Memory B cell (primary cell): Measurements from ENCODE around the gene CAMKMT.
"Not testable (repeated sequence)": the region's sequence is repeated elsewhere in the genome, so short reads cannot be mapped to it uniquely, and the experiment has no call there.

ENCODE experiments used
- ATAC-seq: fragments of 150-1000 bp; cut with Tn5 transposase; 2 replicates; pipeline ENCODE4 v1.10.0; 2021; ENCODE audit warnings: low read depth, mild to moderate bottlenecking, moderate library complexity
- DNase-seq, 2 donors: peaks; one replicate each; pipeline ENCODE4 v3.0.0; 2022; ENCODE audit warnings: low spot score in 2 of 2
- H3K27ac Mint-ChIP-seq: one replicate; pipeline ENCODE4 v1.8.0; 2022; ENCODE audit warnings: mild to moderate bottlenecking, moderate library complexity, mixed read lengths
- H3K27me3 Mint-ChIP-seq: one replicate; pipeline ENCODE4 v1.8.0; 2022; ENCODE audit warnings: mixed read lengths
- H3K36me3 Mint-ChIP-seq: one replicate; pipeline ENCODE4 v1.8.0; 2022; ENCODE audit warnings: mild to moderate bottlenecking, mixed read lengths
- H3K4me1 Mint-ChIP-seq: one replicate; pipeline ENCODE4 v1.8.0; 2022; ENCODE audit warnings: mixed read lengths
- H3K4me3 Mint-ChIP-seq: one replicate; pipeline ENCODE4 v1.8.0; 2022; ENCODE audit warnings: mild to moderate bottlenecking, moderate library complexity, mixed read lengths
- H3K9me3 Mint-ChIP-seq: one replicate; pipeline ENCODE4 v1.8.0; 2022; ENCODE audit warnings: mixed read lengths

Gene CAMKMT

GRCh38 chr2:44479127-44479887 lies 117.6 kb downstream of the CAMKMT start:
- ATAC-seq, result peak; percentile 99
- Mint-ChIP-seq H3K27ac (no peak overlapping the region), H3K36me3 (peaks cover 2% of the 10 kb centered on the region), H3K27me3 (no peaks in the 10 kb centered on the region), H3K9me3 (no peaks in the 10 kb centered on the region), H3K4me3 (no peak overlapping the region), H3K4me1 (no peaks in the 10 kb centered on the region)
- peak; percentile 26 to 65 for DNase-seq

- ATAC-seq, result no peak
- peaks cover 7% of the 10 kb centered on the region for H3K36me3 Mint-ChIP-seq
- no peak overlapping the region for H3K4me3 Mint-ChIP-seq
- no peaks in the 10 kb centered on the region for H3K4me1 Mint-ChIP-seq
- DNase-seq, result no peak
- H3K9me3 Mint-ChIP-seq, result peaks cover 4% of the 10 kb centered on the region
- H3K27me3 Mint-ChIP-seq, result no peaks in the 10 kb centered on the region
- no peak overlapping the region for H3K27ac Mint-ChIP-seq
Observed at GRCh38 chr2:44480068-44480467, 118.3 kb downstream of the CAMKMT start.

GRCh38 chr2:44487052-44487451 lies 125.3 kb downstream of the CAMKMT start:
- no peak for ATAC-seq
- Mint-ChIP-seq H3K27ac (no peak overlapping the region), H3K36me3 (peaks cover 8% of the 10 kb centered on the region), H3K9me3 (peaks cover 4% of the 10 kb centered on the region), H3K4me3 (no peak overlapping the region), H3K27me3 (no peaks in the 10 kb centered on the region), H3K4me1 (no peaks in the 10 kb centered on the region)
- no peak for DNase-seq

GRCh38 chr2:44490726-44491125 lies 129.0 kb downstream of the CAMKMT start:
- ATAC-seq (no peak), DNase-seq (no peak)
- Mint-ChIP-seq H3K4me3 (no peak overlapping the region), H3K9me3 (no peaks in the 10 kb centered on the region), H3K36me3 (peaks cover under 1% of the 10 kb centered on the region), H3K27ac (no peak overlapping the region), H3K27me3 (no peaks in the 10 kb centered on the region), H3K4me1 (no peaks in the 10 kb centered on the region)

GRCh38 chr2:44494006-44494405 lies 132.3 kb downstream of the CAMKMT start:
- ATAC-seq (no peak), DNase-seq (no peak)
- no peak overlapping the region for H3K4me3 Mint-ChIP-seq
- H3K36me3 Mint-ChIP-seq, result no peaks in the 10 kb centered on the region
- no peaks in the 10 kb centered on the region for H3K4me1 Mint-ChIP-seq
- H3K9me3 Mint-ChIP-seq, result no peaks in the 10 kb centered on the region
- H3K27ac Mint-ChIP-seq, result no peak overlapping the region
- H3K27me3 Mint-ChIP-seq, result no peaks in the 10 kb centered on the region

GRCh38 chr2:44495035-44495434 lies 133.3 kb downstream of the CAMKMT start:
- DNase-seq (no peak), ATAC-seq (no peak)
- Mint-ChIP-seq H3K27ac (no peak overlapping the region), H3K4me1 (no peaks in the 10 kb centered on the region), H3K27me3 (no peaks in the 10 kb centered on the region), H3K36me3 (no peaks in the 10 kb centered on the region), H3K9me3 (no peaks in the 10 kb centered on the region), H3K4me3 (no peak overlapping the region)

- DNase-seq (no peak), ATAC-seq (no peak)
- no peaks in the 10 kb centered on the region for H3K9me3 Mint-ChIP-seq
- H3K4me3 Mint-ChIP-seq, result no peak overlapping the region
- no peak overlapping the region for H3K27ac Mint-ChIP-seq
- no peaks in the 10 kb centered on the region for H3K27me3 Mint-ChIP-seq
- no peaks in the 10 kb centered on the region for H3K4me1 Mint-ChIP-seq
- H3K36me3 Mint-ChIP-seq, result no peaks in the 10 kb centered on the region
Observed at GRCh38 chr2:44495544-44495943, 133.8 kb downstream of the CAMKMT start.

GRCh38 chr2:44496130-44496529 lies 134.4 kb downstream of the CAMKMT start:
- H3K27ac Mint-ChIP-seq, result no peak overlapping the region
- H3K27me3 Mint-ChIP-seq, result no peaks in the 10 kb centered on the region
- H3K9me3 Mint-ChIP-seq, result no peaks in the 10 kb centered on the region
- H3K36me3 Mint-ChIP-seq, result no peaks in the 10 kb centered on the region
- no peak overlapping the region for H3K4me3 Mint-ChIP-seq
- H3K4me1 Mint-ChIP-seq, result no peaks in the 10 kb centered on the region
- ATAC-seq (no peak), DNase-seq (no peak)

- Mint-ChIP-seq H3K4me1 (peaks cover 2% of the 10 kb centered on the region), H3K4me3 (no peak overlapping the region), H3K9me3 (no peaks in the 10 kb centered on the region), H3K36me3 (peaks cover 3% of the 10 kb centered on the region), H3K27ac (no peak overlapping the region), H3K27me3 (no peaks in the 10 kb centered on the region)
- DNase-seq (no peak), ATAC-seq (no peak)
Observed at GRCh38 chr2:44498551-44498950, 136.8 kb downstream of the CAMKMT start.

- H3K4me1 Mint-ChIP-seq, DNase-seq, H3K9me3 Mint-ChIP-seq, ATAC-seq, H3K4me3 Mint-ChIP-seq, H3K27me3 Mint-ChIP-seq, H3K27ac Mint-ChIP-seq: not testable (repeated sequence)
- H3K36me3 Mint-ChIP-seq, result peaks cover 13% of the 10 kb centered on the region
Observed at GRCh38 chr2:44505664-44506063, 143.9 kb downstream of the CAMKMT start.

GRCh38 chr2:44510246-44510645 lies 148.5 kb downstream of the CAMKMT start:
- Mint-ChIP-seq H3K27ac (no peak overlapping the region), H3K4me3 (no peak overlapping the region), H3K4me1 (peaks cover 2% of the 10 kb centered on the region), H3K9me3 (peaks cover 2% of the 10 kb centered on the region), H3K36me3 (peaks cover 9% of the 10 kb centered on the region), H3K27me3 (no peaks in the 10 kb centered on the region)
- DNase-seq, result no peak
- ATAC-seq, result no peak

GRCh38 chr2:44515416-44515815 lies 153.7 kb downstream of the CAMKMT start:
- Mint-ChIP-seq H3K27ac (no peak overlapping the region), H3K4me1 (peaks cover 2% of the 10 kb centered on the region), H3K36me3 (peaks cover 7% of the 10 kb centered on the region), H3K27me3 (no peaks in the 10 kb centered on the region), H3K4me3 (no peak overlapping the region), H3K9me3 (peaks cover 3% of the 10 kb centered on the region)
- ATAC-seq (no peak), DNase-seq (no peak)

- no peak for ATAC-seq
- no peak overlapping the region for H3K27ac Mint-ChIP-seq
- no peak overlapping the region for H3K4me3 Mint-ChIP-seq
- peaks cover 11% of the 10 kb centered on the region for H3K9me3 Mint-ChIP-seq
- no peak for DNase-seq
- peaks cover 13% of the 10 kb centered on the region for H3K36me3 Mint-ChIP-seq
- no peaks in the 10 kb centered on the region for H3K4me1 Mint-ChIP-seq
- H3K27me3 Mint-ChIP-seq, result no peaks in the 10 kb centered on the region
Observed at GRCh38 chr2:44519026-44519425, 157.3 kb downstream of the CAMKMT start.

- Mint-ChIP-seq H3K9me3 (peaks cover 12% of the 10 kb centered on the region), H3K4me1 (no peaks in the 10 kb centered on the region), H3K4me3 (no peak overlapping the region), H3K27me3 (no peaks in the 10 kb centered on the region), H3K27ac (no peak overlapping the region), H3K36me3 (peaks cover 21% of the 10 kb centered on the region)
- DNase-seq, result no peak
- ATAC-seq, result no peak
Observed at GRCh38 chr2:44522846-44523245, 161.1 kb downstream of the CAMKMT start.

- peaks cover 21% of the 10 kb centered on the region for H3K36me3 Mint-ChIP-seq
- H3K4me3 Mint-ChIP-seq, result no peak overlapping the region
- DNase-seq (no peak), ATAC-seq (no peak)
- peaks cover 12% of the 10 kb centered on the region for H3K9me3 Mint-ChIP-seq
- peaks cover 3% of the 10 kb centered on the region for H3K4me1 Mint-ChIP-seq
- no peaks in the 10 kb centered on the region for H3K27me3 Mint-ChIP-seq
- H3K27ac Mint-ChIP-seq, result no peak overlapping the region
Observed at GRCh38 chr2:44524347-44524926, 162.7 kb downstream of the CAMKMT start.
